Pericardium fibroblast (primary cell): Measurements from ENCODE around the gene MCF2L. TPM values are rescaled to one million over a fixed set of nuclear protein-coding genes. Genes with fewer than 3 reads are reported as not detected.

Experiments used
- total RNA-seq: library from RNA; depleted of rRNA; stranded (reverse); fragments of >200 nt; gene quantifications from 2 replicates; pipeline ENCODE4 v1.2.3, GENCODE V29; 2015

The MCF2L gene, protein sequence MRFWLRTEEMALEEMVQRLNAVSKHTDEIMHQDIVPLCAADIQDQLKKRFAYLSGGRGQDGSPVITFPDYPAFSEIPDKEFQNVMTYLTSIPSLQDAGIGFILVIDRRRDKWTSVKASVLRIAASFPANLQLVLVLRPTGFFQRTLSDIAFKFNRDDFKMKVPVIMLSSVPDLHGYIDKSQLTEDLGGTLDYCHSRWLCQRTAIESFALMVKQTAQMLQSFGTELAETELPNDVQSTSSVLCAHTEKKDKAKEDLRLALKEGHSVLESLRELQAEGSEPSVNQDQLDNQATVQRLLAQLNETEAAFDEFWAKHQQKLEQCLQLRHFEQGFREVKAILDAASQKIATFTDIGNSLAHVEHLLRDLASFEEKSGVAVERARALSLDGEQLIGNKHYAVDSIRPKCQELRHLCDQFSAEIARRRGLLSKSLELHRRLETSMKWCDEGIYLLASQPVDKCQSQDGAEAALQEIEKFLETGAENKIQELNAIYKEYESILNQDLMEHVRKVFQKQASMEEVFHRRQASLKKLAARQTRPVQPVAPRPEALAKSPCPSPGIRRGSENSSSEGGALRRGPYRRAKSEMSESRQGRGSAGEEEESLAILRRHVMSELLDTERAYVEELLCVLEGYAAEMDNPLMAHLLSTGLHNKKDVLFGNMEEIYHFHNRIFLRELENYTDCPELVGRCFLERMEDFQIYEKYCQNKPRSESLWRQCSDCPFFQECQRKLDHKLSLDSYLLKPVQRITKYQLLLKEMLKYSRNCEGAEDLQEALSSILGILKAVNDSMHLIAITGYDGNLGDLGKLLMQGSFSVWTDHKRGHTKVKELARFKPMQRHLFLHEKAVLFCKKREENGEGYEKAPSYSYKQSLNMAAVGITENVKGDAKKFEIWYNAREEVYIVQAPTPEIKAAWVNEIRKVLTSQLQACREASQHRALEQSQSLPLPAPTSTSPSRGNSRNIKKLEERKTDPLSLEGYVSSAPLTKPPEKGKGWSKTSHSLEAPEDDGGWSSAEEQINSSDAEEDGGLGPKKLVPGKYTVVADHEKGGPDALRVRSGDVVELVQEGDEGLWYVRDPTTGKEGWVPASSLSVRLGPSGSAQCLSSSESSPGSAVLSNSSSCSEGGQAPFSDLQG
- total RNA-seq = 0.09 TPM in 1 of 2 replicates, not detected in the other

DNA sequence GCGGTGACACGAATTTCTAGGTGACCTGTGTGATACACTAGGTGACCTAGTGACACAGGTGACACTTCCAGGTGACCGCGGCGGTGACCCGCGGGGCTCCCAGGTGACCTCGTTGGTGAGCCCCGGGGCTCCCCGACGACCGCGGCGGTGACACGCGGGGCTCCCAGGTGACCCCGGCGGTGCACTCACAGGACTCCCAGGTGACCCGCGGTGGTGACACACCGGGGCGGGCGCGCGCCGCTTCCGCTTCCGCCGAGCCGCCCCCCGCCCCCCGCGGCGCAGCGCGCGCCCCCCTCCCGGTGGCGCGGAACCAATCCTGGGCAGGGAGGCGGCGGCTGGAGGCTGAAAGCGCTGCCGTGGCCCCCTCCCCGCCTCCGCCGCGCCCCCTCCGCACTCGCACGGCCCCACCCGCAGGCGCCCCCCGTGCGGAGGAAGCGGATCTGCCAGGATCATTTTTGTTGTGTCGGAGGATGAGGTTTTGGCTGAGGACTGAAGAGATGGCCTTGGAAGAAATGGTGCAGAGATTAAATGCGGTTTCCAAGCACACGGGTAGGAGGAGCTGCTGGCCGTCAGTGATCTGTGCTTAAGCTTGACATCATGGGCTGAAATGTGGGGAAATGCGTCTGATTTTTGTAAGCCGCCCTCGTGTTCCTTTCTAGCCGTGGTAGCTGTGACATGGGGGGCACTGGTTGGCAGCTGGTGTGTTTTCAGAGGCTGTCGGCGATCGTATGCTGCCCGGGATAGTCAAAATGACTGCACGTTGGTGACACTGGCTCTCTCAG, at the start of gene MCF2L:
MCF2L (plus strand) TSS at position 305 of the 782 bp plus-strand sequence; CDS start at position 471, 166 bp downstream.

DNA sequence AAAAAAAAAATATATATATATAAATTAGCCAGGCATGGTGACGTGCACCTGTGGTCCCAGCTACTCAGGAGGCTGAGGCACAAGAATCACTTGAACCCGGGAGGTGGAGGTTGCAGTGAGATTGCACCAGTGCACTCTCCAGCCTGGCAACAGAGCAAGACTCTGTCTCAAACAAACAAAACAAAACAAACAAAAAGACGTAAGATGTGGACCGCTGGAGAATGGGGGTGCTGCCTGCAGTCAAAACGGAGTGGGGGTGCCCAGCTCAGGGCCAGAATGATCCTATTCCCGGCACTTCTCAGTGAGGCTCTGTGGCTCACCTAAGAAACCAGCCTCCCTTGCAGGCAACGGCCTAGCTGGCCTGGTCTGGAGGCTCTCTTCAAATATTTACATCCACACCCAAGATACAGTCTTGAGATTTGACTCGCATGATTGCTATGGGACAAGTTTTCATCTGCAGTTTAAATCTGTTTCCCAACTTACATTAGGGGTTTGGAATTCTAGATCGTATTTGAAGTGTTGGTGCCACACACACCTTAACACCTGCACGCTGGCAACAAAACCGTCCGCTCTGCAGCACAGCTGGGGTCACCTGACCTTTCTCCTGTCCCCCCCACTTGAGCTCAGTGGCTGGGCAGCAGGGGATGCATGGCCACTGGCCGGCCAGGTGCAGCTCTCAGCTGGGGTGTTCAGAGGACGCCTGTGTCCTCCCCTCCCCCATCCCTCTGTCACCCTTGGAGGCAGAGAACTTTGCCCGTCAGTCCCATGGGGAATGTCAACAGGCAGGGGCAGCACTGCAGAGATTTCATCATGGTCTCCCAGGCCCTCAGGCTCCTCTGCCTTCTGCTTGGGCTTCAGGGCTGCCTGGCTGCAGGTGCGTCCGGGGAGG, 136.3 kb downstream of the MCF2L start, which contains the start of gene F7:
F7 (plus strand) TSS at position 760 of the 889 bp plus-strand sequence; CDS start at position 811, 51 bp downstream.

DNA sequence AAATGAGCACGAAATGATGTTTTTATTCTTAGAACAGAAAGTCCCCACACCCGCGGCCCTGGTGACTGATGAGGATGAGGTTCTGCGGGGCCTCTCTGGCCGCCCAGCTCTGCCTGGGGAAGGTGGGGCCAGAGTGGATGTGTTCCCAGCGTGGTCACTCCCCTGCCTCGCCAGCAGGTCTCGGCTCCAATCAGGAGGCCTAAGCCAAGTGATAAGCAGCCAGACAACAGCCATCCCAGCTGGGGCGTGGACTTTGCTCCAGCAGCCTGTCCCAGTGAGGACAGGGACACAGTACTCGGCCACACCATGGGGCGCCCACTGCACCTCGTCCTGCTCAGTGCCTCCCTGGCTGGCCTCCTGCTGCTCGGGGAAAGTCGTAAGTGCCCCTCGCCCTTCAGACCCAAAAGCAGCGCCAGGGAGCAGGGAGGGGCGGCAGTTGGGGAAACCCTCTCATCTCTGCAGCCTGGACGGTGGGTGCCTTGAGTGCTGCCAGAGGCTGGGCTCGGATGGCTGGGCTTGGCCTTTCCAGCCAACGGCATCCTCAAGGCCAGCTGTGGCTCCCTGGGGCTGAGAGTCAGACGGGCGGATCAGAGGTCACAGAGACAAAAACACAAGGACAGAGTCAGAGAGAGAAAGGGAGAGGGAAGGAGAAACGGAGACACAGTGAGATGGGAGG, 153.7 kb downstream of the MCF2L start, which contains the start of gene F10:
F10 (plus strand) TSS at position 250 of the 676 bp plus-strand sequence; CDS start at position 307, 57 bp downstream.

Other genes starting within 250 kb of the MCF2L start
- not detected in 2 replicates for gene F7, start 136.6 kb downstream of the MCF2L start, total RNA-seq
- gene F10, start 153.6 kb downstream of the MCF2L start, total RNA-seq = 22.4 and 35.1 TPM in 2 replicates
- gene PROZ, start 189.4 kb downstream of the MCF2L start, total RNA-seq = not detected in 2 replicates
- 30.8 and 32.9 TPM in 2 replicates for gene PCID2, start 239.5 kb downstream of the MCF2L start, total RNA-seq
- 84.0 and 86.6 TPM in 2 replicates for gene CUL4A, start 240.4 kb downstream of the MCF2L start, total RNA-seq